Measurements from ENCODE around the gene PTPRT.

Gene PTPRT

DNA sequence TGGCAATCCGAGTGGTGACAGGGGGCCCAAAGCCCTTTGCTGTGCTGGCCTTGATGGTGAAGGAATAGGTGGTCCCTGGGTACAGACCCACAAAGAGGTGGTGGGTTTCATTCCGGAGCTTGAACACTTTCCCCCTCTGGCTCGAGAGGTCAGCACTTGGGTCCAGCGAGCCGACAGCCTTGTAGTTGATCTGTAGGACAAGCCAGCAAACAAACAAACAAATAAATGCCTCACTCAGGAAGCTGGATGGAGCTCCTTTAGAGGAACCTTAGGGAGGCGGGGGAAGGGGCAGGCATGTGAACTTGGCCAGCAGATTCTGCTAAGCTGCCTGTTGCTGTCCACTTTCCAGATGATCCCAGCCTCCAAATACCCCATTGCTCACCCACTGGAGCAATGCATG is 837.6 kb downstream of the PTPRT start:
- Mint-ChIP-seq H3K9me3 (no peaks in the 10 kb centered on the region), H3K4me1 (no peaks in the 10 kb centered on the region), H3K4me3 (no peak overlapping the region), H3K36me3 (no peaks in the 10 kb centered on the region), H3K27ac (no peak overlapping the region), H3K27me3 (no peaks in the 10 kb centered on the region)

DNA sequence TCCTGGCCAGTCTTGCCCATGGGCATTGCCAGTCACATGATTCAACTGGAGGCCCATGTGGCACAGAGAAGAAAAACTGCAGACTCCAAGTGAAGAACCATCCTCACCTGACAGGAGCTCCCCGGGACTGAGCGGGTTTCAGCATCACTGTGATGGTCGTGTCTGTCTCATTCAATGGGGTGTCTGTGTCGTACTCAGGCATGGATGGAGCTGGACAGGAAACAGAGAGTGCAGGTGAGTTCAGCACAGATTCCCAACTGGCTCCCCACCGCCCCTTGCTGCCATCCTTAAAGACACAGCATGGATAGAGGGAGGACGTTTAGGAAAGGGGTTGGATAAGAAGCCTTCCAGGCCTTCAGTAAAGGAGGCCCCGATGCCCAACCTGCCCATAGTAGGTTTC is 839.2 kb downstream of the PTPRT start:
- H3K4me1 Mint-ChIP-seq, result no peaks in the 10 kb centered on the region
- H3K27me3 Mint-ChIP-seq, result no peaks in the 10 kb centered on the region
- H3K36me3 Mint-ChIP-seq, result no peaks in the 10 kb centered on the region
- no peak overlapping the region for H3K4me3 Mint-ChIP-seq
- H3K27ac Mint-ChIP-seq, result no peak overlapping the region
- no peaks in the 10 kb centered on the region for H3K9me3 Mint-ChIP-seq

DNA sequence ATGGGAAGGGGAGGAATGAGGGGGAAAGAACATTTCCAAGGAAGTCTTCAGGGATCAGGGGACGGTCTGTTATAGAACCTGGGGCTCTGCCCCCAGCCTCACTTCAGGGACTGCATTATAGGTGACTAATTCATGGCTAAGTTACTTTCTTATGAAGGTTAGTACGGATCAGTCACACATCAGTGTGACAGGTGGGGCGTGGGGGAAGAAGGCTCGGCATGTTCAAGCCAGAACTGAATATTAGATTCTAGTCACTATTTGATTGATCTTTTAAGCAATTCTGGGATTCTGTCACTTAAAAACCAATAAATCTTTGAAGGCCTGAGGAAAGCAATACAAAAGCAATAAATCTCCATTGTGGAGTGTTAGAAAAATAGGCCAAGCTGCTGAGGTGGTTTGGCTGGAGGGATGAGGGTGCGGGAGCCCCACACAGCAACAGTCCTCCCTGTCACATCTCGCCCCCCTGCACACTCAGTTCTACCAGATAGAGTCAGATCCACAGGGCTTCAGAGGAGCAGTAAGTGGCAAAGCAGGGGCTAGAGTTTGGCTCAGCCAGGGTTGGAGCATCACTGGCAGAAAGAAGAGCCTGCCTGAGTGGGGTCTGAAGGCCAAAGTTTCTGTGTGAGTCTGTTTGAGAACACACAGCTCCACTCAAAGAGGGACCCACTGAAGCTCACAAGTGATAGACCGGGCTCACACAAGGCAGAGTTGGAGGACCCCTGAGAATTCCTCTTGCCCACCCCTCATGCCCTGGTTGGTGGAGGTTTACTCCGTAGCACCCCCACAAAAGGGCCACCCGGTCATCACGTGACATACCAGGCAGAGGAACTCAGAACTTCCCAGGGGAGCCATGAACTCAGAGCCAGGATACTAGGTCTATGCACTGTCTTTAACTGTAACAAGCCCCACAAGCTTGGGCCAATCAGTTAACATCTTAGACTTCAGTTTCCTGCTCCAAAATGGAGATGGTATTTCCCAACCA is 843.2 kb downstream of the PTPRT start:
- Mint-ChIP-seq H3K4me1 (no peaks in the 10 kb centered on the region), H3K36me3 (no peaks in the 10 kb centered on the region), H3K9me3 (no peaks in the 10 kb centered on the region), H3K27me3 (no peaks in the 10 kb centered on the region), H3K4me3 (no peak overlapping the region), H3K27ac (no peak overlapping the region)

- Mint-ChIP-seq H3K27me3 (no peaks in the 10 kb centered on the region), H3K36me3 (no peaks in the 10 kb centered on the region), H3K27ac (no peak overlapping the region), H3K4me3 (no peak overlapping the region), H3K4me1 (no peaks in the 10 kb centered on the region), H3K9me3 (peaks cover 5% of the 10 kb centered on the region)
Observed at GRCh38 chr20:42341654-42342053, 848.1 kb downstream of the PTPRT start.

DNA sequence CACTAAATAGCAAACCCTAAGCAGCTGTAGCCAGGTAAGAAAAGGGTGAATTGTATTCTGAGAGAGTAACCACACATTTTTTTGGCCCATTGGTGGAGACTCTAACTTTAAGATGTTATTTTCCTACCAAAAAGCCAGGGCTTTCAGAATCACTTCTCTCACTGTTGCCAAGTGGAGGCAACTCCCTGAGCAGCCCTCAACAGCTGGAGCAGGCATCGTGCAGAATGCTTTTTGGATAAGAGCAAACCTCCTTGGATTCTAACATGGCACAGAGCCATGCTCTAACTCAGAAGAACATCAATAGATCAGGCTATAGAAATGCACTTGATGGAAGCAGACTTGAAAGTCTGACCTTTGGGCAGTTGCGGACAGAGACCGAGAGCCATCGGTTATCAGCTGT is 849.3 kb downstream of the PTPRT start:
- H3K27ac Mint-ChIP-seq, result no peak overlapping the region
- H3K9me3 Mint-ChIP-seq, result peaks cover 7% of the 10 kb centered on the region
- no peaks in the 10 kb centered on the region for H3K27me3 Mint-ChIP-seq
- no peak overlapping the region for H3K4me3 Mint-ChIP-seq
- H3K4me1 Mint-ChIP-seq, result no peaks in the 10 kb centered on the region
- H3K36me3 Mint-ChIP-seq, result no peaks in the 10 kb centered on the region

DNA sequence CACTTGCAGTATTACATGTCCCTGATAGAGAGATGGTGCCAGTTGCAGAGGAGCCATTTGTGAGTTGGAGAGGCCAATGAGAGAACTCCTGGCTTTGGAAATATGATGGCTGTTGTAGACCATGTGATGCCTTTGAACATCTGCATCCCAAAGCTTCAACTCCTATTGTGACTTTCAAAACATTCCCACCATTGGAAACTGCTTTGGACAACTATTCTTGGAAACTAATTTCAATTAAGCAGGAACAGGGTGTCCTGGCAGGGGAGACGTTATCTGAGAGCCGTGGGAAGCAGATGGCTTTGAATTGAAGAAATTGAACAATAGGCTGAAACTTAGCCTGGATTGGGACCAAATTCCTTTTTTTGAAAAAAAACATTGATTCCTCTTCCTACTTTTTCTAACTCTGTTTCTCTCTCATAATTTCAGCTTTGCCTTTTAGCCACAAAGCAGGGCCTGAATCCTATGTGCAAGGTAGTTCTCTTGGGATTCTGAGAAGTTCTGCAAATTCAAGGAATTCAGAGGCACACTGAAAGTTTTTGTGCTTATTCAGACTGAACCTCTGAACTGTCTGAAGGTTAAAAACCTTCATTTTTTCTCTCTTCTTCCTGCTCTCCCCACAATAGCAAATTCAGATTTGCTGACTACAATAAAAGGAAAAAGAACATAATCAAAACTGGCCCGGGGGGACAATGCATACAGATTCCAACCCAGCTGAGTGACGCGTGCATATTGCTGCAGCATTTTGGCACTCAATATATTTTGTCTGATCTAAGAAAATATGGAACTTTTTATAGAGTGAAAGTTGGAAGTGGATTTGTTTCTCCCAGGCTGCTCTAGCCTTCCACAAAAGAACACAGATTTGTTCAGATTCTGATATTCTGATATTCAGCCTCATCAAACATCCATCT is 851.2 kb downstream of the PTPRT start:
- Mint-ChIP-seq H3K27ac (no peak overlapping the region), H3K4me1 (no peaks in the 10 kb centered on the region), H3K4me3 (no peak overlapping the region), H3K9me3 (peaks cover 15% of the 10 kb centered on the region), H3K27me3 (no peaks in the 10 kb centered on the region), H3K36me3 (no peaks in the 10 kb centered on the region)

DNA sequence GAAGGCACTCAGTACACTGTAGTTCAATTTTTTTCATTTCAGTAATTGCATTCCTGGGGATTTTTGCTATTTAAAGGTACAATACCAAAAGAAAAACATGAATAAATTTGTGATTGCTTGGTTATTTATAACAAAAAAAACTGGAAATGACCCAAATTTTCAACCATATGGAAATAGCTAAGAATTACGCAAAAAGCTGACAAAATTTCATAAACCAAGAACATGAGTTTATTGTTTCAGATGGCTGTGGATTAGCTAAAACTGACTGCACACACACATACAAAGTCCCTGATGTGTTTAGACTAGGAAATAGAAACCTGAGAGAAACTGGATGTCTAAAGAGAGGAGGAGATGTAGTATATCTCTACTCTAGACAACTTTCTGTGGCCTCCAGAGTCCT is 853.1 kb downstream of the PTPRT start:
- no peak overlapping the region for H3K27ac Mint-ChIP-seq
- no peaks in the 10 kb centered on the region for H3K27me3 Mint-ChIP-seq
- no peaks in the 10 kb centered on the region for H3K36me3 Mint-ChIP-seq
- peaks cover 15% of the 10 kb centered on the region for H3K9me3 Mint-ChIP-seq
- H3K4me3 Mint-ChIP-seq, result no peak overlapping the region
- no peaks in the 10 kb centered on the region for H3K4me1 Mint-ChIP-seq

- Mint-ChIP-seq H3K9me3 (peaks cover 5% of the 10 kb centered on the region), H3K4me1 (no peaks in the 10 kb centered on the region), H3K27me3 (no peaks in the 10 kb centered on the region), H3K36me3 (no peaks in the 10 kb centered on the region), H3K27ac (no peak overlapping the region), H3K4me3 (no peak overlapping the region)
Observed at GRCh38 chr20:42319252-42320013, 870.3 kb downstream of the PTPRT start.

- Mint-ChIP-seq H3K27ac (no peak overlapping the region), H3K36me3 (no peaks in the 10 kb centered on the region), H3K9me3 (peaks cover 12% of the 10 kb centered on the region), H3K4me3 (no peak overlapping the region), H3K4me1 (no peaks in the 10 kb centered on the region), H3K27me3 (no peaks in the 10 kb centered on the region)
Observed at GRCh38 chr20:42313704-42314103, 876.0 kb downstream of the PTPRT start.

DNA sequence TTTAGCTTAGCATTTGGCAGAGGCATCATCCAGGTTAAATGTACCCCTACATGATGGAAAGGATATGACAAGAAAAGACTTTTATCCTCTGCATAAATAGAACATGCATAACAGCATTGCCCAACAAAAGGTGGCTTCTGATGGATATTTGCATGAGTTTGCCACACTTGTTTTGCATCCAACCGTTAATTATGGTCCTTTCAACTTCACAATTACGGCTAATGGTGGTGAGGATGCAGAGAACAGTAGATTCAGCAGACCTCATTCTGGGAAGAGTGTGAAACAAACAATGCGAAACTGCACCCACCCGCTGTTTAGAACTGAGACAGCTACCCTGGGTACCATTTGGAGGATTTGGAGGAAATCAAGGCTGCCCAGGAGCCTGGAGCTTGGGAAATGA is 880.7 kb downstream of the PTPRT start:
- no peaks in the 10 kb centered on the region for H3K36me3 Mint-ChIP-seq
- H3K4me3 Mint-ChIP-seq, result no peak overlapping the region
- no peak overlapping the region for H3K27ac Mint-ChIP-seq
- no peaks in the 10 kb centered on the region for H3K27me3 Mint-ChIP-seq
- H3K9me3 Mint-ChIP-seq, result peaks cover 9% of the 10 kb centered on the region
- H3K4me1 Mint-ChIP-seq, result no peaks in the 10 kb centered on the region

- Mint-ChIP-seq H3K9me3 (peaks cover 9% of the 10 kb centered on the region), H3K4me3 (no peak overlapping the region), H3K36me3 (no peaks in the 10 kb centered on the region), H3K27ac (no peak overlapping the region), H3K27me3 (no peaks in the 10 kb centered on the region), H3K4me1 (no peaks in the 10 kb centered on the region)
Observed at GRCh38 chr20:42308171-42308570, 881.5 kb downstream of the PTPRT start.

- Mint-ChIP-seq H3K4me3 (no peak overlapping the region), H3K9me3 (peaks cover 6% of the 10 kb centered on the region), H3K4me1 (no peaks in the 10 kb centered on the region), H3K27me3 (no peaks in the 10 kb centered on the region), H3K36me3 (no peaks in the 10 kb centered on the region), H3K27ac (no peak overlapping the region)
Observed at GRCh38 chr20:42295592-42295991, 894.1 kb downstream of the PTPRT start.

DNA sequence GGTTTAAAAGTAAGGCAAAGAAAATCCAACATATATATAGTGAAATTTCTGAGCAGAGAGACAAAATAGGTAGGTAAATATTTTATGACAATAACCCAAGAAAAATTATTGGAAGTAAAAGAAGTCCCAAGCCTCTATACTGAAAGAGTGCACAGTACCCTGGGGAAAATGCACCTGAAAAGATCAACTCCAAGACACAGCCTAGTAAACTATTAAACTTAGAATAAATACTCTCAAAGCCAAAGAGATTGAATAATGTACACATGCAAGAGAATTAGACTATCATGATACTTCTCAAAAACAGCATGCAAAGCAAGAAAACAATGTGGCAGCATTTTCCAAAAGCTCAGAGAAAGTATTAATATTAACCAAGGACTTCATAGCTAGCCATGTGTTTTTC is 894.7 kb downstream of the PTPRT start:
- H3K4me3 Mint-ChIP-seq, result no peak overlapping the region
- no peaks in the 10 kb centered on the region for H3K36me3 Mint-ChIP-seq
- H3K9me3 Mint-ChIP-seq, result peaks cover 7% of the 10 kb centered on the region
- H3K27ac Mint-ChIP-seq, result no peak overlapping the region
- H3K4me1 Mint-ChIP-seq, result no peaks in the 10 kb centered on the region
- H3K27me3 Mint-ChIP-seq, result no peaks in the 10 kb centered on the region

GRCh38 chr20:42281801-42282200 is 907.9 kb downstream of the PTPRT start:
- Mint-ChIP-seq H3K4me1 (no peaks in the 10 kb centered on the region), H3K36me3 (no peaks in the 10 kb centered on the region), H3K9me3 (peaks cover 19% of the 10 kb centered on the region), H3K27ac (no peak overlapping the region), H3K27me3 (no peaks in the 10 kb centered on the region), H3K4me3 (no peak overlapping the region)
